Naive thymus-derived CD8-positive, alpha-beta T cell (primary cell): ENCODE measurements around the gene APOA1. TPM values are rescaled to one million over a fixed set of nuclear protein-coding genes. Genes with fewer than 3 reads are reported as not detected.

Source experiments
- ATAC-seq, 2 donors: fragments of 150-1000 bp; cut with Tn5 transposase in 1 of 2; sonication (Bioruptor Pico), chemical (Tn5 transposase) in 1 of 2; 1 replicate in 1 of 2; 2 replicates in 1 of 2; pipeline ENCODE4 v1.10.0; 2021; ENCODE audit warnings: mild to moderate bottlenecking in 2 of 2, moderate library complexity in 2 of 2
- POLR2A ChIA-PET: fragments of 350-600 bp; sonication (Branson Sonifier 250); formaldehyde crosslinking; loops from one replicate; lab custom pipeline; 2021; ENCODE audit warnings: antibody characterized with exemption; lab: Charles Lee
- DNase-seq, 10 donors: peaks; one replicate each; pipeline versions ENCODE4 v3.0.0 to v3.0.0-alpha.2; 2020 to 2022
- H3K27ac Mint-ChIP-seq, 10 donors: one replicate each; pipeline ENCODE4 v1.8.0; 2020 to 2022; ENCODE audit warnings: mild to moderate bottlenecking in 10 of 10, mixed read lengths in 10 of 10, moderate library complexity in 4 of 10, inconsistent platforms in 1 of 10
- H3K27me3 Mint-ChIP-seq, 5 donors: one replicate each; pipeline ENCODE4 v1.8.0; 2021 to 2022; ENCODE audit warnings: mixed read lengths in 5 of 5
- H3K36me3 Mint-ChIP-seq, 3 donors: one replicate each; pipeline ENCODE4 v1.8.0; 2020 to 2022; ENCODE audit warnings: mixed read lengths in 3 of 3, mild to moderate bottlenecking in 2 of 3, inconsistent platforms in 1 of 3
- H3K4me1 Mint-ChIP-seq, 4 donors: one replicate each; pipeline ENCODE4 v1.8.0; 2021 to 2022; ENCODE audit warnings: mixed read lengths in 4 of 4
- H3K4me3 Mint-ChIP-seq, 10 donors: one replicate each; pipeline ENCODE4 v1.8.0; 2020 to 2022; ENCODE audit warnings: mild to moderate bottlenecking in 10 of 10, mixed read lengths in 10 of 10, moderate library complexity in 6 of 10, inconsistent platforms in 1 of 10
- H3K9me3 Mint-ChIP-seq, 9 donors: one replicate each; pipeline ENCODE4 v1.8.0; 2020 to 2022; ENCODE audit warnings: mixed read lengths in 9 of 9, mild to moderate bottlenecking in 3 of 9, inconsistent platforms in 1 of 9, moderate library complexity in 1 of 9
- polyA plus RNA-seq, 3 donors: library from polyadenylated mRNA; unstranded; fragments of 300-500 nt; fragmentation: Illumina TruSeq; gene quantifications; one replicate each; pipeline ENCODE4 v1.2.3, GENCODE V29; 2021
- total RNA-seq, 8 experiments: library from RNA in 2 of 8; stranded (reverse) in 2 of 8; gene quantifications; one replicate each; pipeline ENCODE4 v1.2.3 and lab custom pipeline; 2021 to 2026

Gene APOA1
- total and polyA plus RNA-seq, 5 experiments from 2014 or later = 0.17 to 1.3 (median 0.29) TPM

- H3K36me3 Mint-ChIP-seq = no peaks in the 10 kb centered on the region
- POLR2A ChIA-PET = interaction anchor here (0.6 kb wide), 1 partner anchor 43 kb away, joined by 3 read pairs; no protein-coding TSS in a partner anchor
- ATAC-seq (no peak), DNase-seq (no peak)
- no peaks in the 10 kb centered on the region for H3K27me3 Mint-ChIP-seq
- peak overlapping the region in 2 of 10 donors; percentile 35 to 85 for H3K27ac Mint-ChIP-seq
- no peaks in the 10 kb centered on the region for H3K9me3 Mint-ChIP-seq
- peaks cover 5 to 18% (median 14%) of the 10 kb centered on the region in 4 donors for H3K4me1 Mint-ChIP-seq
- H3K4me3 Mint-ChIP-seq = no peak overlapping the region
Measured at GRCh38 chr11:116831790-116832349, 5.6 kb downstream of the APOA1 start.

- H3K27ac Mint-ChIP-seq = no peak overlapping the region
- H3K9me3 Mint-ChIP-seq = no peaks in the 10 kb centered on the region
- POLR2A ChIA-PET = no interaction called here
- ATAC-seq (no peak), DNase-seq (no peak)
- H3K4me3 Mint-ChIP-seq = no peak overlapping the region
- no peaks in the 10 kb centered on the region for H3K36me3 Mint-ChIP-seq
- H3K4me1 Mint-ChIP-seq = peaks cover 3 to 11% (median 7%) of the 10 kb centered on the region in 4 donors
- no peaks in the 10 kb centered on the region for H3K27me3 Mint-ChIP-seq
Measured at GRCh38 chr11:116830184-116830912, 7.1 kb downstream of the APOA1 start.

DNA sequence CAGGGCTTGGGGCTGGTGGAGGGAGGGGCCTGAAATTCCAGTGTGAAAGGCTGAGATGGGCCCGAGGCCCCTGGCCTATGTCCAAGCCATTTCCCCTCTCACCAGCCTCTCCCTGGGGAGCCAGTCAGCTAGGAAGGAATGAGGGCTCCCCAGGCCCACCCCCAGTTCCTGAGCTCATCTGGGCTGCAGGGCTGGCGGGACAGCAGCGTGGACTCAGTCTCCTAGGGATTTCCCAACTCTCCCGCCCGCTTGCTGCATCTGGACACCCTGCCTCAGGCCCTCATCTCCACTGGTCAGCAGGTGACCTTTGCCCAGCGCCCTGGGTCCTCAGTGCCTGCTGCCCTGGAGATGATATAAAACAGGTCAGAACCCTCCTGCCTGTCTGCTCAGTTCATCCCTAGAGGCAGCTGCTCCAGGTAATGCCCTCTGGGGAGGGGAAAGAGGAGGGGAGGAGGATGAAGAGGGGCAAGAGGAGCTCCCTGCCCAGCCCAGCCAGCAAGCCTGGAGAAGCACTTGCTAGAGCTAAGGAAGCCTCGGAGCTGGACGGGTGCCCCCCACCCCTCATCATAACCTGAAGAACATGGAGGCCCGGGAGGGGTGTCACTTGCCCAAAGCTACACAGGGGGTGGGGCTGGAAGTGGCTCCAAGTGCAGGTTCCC is 7.8 kb downstream of the APOA1 start, which contains the start of gene APOC3:
Gene APOC3 (plus strand): TSS at position 383 of the 659 bp plus-strand sequence. CDS start 676 bp downstream, outside the sequence.
- H3K36me3 Mint-ChIP-seq = no peaks in the 10 kb centered on the region
- no peak within 1 kb of the TSS for H3K4me3 Mint-ChIP-seq
- H3K9me3 Mint-ChIP-seq = no peaks in the 10 kb centered on the region
- no peaks in the 10 kb centered on the region for H3K27me3 Mint-ChIP-seq
- H3K4me1 Mint-ChIP-seq = peaks cover under 1 to 4% (median under 1%) of the 10 kb centered on the region in 4 donors
- POLR2A ChIA-PET = no interaction called here
- no peak for DNase-seq
- no peak for ATAC-seq
- no peak within 1 kb of the TSS for H3K27ac Mint-ChIP-seq

DNA sequence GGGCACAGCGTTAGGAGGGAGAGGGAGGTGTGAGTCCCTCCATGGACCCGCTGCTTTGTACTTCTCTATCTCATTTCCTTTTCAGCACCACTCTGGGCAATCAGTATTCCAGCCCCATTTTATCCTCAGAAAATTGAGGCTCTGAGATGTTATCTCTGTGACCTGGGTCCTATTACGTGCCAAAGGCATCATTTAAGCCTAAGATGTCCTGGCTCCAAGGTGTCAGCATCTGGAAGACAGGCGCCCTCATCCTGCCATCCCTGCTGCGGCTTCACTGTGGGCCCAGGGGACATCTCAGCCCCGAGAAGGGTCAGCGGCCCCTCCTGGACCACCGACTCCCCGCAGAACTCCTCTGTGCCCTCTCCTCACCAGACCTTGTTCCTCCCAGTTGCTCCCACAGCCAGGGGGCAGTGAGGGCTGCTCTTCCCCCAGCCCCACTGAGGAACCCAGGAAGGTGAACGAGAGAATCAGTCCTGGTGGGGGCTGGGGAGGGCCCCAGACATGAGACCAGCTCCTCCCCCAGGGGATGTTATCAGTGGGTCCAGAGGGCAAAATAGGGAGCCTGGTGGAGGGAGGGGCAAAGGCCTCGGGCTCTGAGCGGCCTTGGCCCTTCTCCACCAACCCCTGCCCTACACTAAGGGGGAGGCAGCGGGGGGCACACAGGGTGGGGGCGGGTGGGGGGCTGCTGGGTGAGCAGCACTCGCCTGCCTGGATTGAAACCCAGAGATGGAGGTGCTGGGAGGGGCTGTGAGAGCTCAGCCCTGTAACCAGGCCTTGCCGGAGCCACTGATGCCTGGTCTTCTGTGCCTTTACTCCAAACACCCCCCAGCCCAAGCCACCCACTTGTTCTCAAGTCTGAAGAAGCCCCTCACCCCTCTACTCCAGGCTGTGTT is 8.5 kb downstream of the APOA1 start:
- no peak for DNase-seq
- POLR2A ChIA-PET = no interaction called here
- Mint-ChIP-seq H3K27ac (peak overlapping the region in 1 of 10 donors; percentile 33), H3K9me3 (no peaks in the 10 kb centered on the region), H3K27me3 (no peaks in the 10 kb centered on the region), H3K4me1 (no peaks in the 10 kb centered on the region), H3K4me3 (no peak overlapping the region), H3K36me3 (no peaks in the 10 kb centered on the region)
- ATAC-seq = no peak

DNA sequence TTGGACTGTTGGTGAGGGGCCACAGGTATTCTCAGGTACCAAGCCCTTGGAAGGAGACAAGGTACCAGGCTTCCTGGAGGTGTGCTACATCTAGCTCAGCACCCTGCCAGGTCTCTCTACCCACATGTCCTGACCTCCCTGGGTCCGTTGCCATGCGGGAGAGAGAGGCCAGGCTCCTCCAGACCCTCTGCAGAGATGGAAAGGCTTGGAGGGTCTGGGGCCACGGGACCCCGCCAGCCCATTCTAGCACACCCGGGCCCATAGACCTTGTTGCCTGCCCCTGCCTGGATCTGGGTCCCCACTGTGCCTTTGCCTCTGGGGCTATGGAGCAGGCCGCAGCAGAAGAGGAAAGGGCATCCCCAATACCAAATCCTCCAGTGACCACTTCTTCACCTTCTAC is 10.0 kb downstream of the APOA1 start:
- no peak overlapping the region for H3K4me3 Mint-ChIP-seq
- DNase-seq = no peak
- no peak overlapping the region for H3K27ac Mint-ChIP-seq
- no peak for ATAC-seq
- no peaks in the 10 kb centered on the region for H3K36me3 Mint-ChIP-seq
- H3K4me1 Mint-ChIP-seq = no peaks in the 10 kb centered on the region
- no peaks in the 10 kb centered on the region for H3K9me3 Mint-ChIP-seq
- POLR2A ChIA-PET = interaction anchor here (0.5 kb wide), 1 partner anchor 312 kb away, joined by 3 read pairs; no protein-coding TSS in a partner anchor
- H3K27me3 Mint-ChIP-seq = no peaks in the 10 kb centered on the region

GRCh38 chr11:116826751-116827431 is 10.5 kb downstream of the APOA1 start:
- Mint-ChIP-seq H3K4me1 (no peaks in the 10 kb centered on the region), H3K36me3 (no peaks in the 10 kb centered on the region), H3K27me3 (no peaks in the 10 kb centered on the region), H3K4me3 (no peak overlapping the region), H3K27ac (no peak overlapping the region), H3K9me3 (no peaks in the 10 kb centered on the region)
- POLR2A ChIA-PET = interaction anchor here (0.5 kb wide), 1 partner anchor 312 kb away, joined by 3 read pairs; no protein-coding TSS in a partner anchor
- DNase-seq (no peak), ATAC-seq (no peak)

DNA sequence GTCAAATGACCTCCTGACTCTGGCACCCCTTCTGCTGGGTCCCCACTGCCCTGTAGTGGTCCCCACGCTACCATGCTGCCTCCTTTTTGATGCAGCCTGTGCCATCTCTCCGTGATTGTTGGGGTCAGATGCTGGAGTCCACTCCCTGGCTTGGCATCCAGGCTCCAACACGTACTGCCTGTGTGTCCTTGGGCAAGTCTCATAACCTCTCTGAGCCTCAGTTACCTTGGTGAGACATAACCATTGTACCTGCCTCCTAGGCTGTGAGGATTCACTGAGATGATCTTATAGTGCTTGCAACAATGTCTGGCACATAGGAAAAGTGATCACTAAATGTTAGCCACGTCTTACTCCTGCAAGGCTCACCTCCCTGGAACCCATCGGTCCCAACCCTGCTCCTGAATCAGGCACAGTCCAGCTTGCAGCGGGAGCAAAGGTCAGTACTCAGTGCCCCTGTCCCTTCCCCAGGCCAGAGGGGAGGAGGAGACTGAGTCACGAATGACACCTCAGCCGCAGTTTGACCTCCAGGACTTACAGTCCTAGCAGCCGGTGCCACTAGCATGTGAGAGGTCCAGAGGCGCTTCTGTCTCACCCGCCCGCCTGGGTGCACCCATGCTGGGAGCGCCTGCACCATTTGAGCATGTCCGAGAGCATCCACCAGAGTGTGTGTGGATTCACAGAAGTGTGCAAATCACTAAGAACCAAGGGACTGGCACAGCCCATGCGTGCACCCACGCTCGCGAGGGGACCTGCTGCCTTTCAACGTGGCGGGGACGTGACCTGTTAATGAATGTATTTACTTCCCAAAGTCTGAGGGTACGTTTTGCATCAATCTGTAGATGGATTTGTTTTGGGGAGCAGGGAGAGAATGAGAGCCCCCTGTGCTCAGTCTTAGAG is 11.3 kb downstream of the APOA1 start:
- Mint-ChIP-seq H3K4me3 (no peak overlapping the region), H3K27ac (no peak overlapping the region), H3K27me3 (no peaks in the 10 kb centered on the region), H3K9me3 (no peaks in the 10 kb centered on the region), H3K36me3 (no peaks in the 10 kb centered on the region), H3K4me1 (no peaks in the 10 kb centered on the region)
- POLR2A ChIA-PET = no interaction called here
- DNase-seq (no peak), ATAC-seq (no peak)

- POLR2A ChIA-PET = no interaction called here
- Mint-ChIP-seq H3K9me3 (no peaks in the 10 kb centered on the region), H3K4me1 (no peaks in the 10 kb centered on the region), H3K27ac (no peak overlapping the region), H3K36me3 (no peaks in the 10 kb centered on the region), H3K4me3 (no peak overlapping the region), H3K27me3 (no peaks in the 10 kb centered on the region)
- ATAC-seq (no peak), DNase-seq (no peak)
Measured at GRCh38 chr11:116825434-116825833, 12.0 kb downstream of the APOA1 start.

- Mint-ChIP-seq H3K27me3 (no peaks in the 10 kb centered on the region), H3K4me3 (no peak within 1 kb of the TSS), H3K4me1 (no peaks in the 10 kb centered on the region), H3K36me3 (no peaks in the 10 kb centered on the region), H3K9me3 (no peaks in the 10 kb centered on the region), H3K27ac (peak within 1 kb of the TSS in 1 of 10 donors; percentile 54)
- DNase-seq (no peak), ATAC-seq (no peak)
- POLR2A ChIA-PET = interaction anchor here (0.9 to 1.4 kb wide), 2 partner anchors 30 to 36 kb away, joined by 5 read pairs; partner anchors contain the start of gene ZPR1
Measured at GRCh38 chr11:116823031-116823843, 14.2 kb downstream of the APOA1 start, which contains the start of gene APOA4. APOA4 (minus strand) TSS chr11:116823304; CDS start chr11:116823191, 113 bp downstream.

- H3K9me3 Mint-ChIP-seq = no peaks in the 10 kb centered on the region
- H3K4me1 Mint-ChIP-seq = no peaks in the 10 kb centered on the region
- peak overlapping the region in 1 of 10 donors; percentile 54 for H3K27ac Mint-ChIP-seq
- peak in 1 of 10 donors; percentile 5 for DNase-seq
- no peak for ATAC-seq
- POLR2A ChIA-PET = interaction anchor here (0.9 to 1.4 kb wide), 2 partner anchors 31 to 35 kb away, joined by 5 read pairs; partner anchors contain the start of gene ZPR1
- H3K27me3 Mint-ChIP-seq = no peaks in the 10 kb centered on the region
- H3K4me3 Mint-ChIP-seq = no peak overlapping the region
- H3K36me3 Mint-ChIP-seq = no peaks in the 10 kb centered on the region
Measured at GRCh38 chr11:116822575-116822974, 14.8 kb downstream of the APOA1 start.
